Mucosa of stomach (tissue), 1 donor: ENCODE results near the gene NAMPT.
"Not testable (repeated sequence)": the region's sequence is repeated elsewhere in the genome, so short reads cannot be mapped to it uniquely, and the experiment has no call there.

Source experiments
- H3K27me3 ChIP-seq: one replicate; pipeline ENCODE4 v1.7.0; 2013; ENCODE audit warnings: mild to moderate bottlenecking, low read length; ENCODE audit not compliant: control insufficient read depth, insufficient read depth
- H3K36me3 ChIP-seq: one replicate; pipeline ENCODE4 v1.7.0; 2013; ENCODE audit warnings: low read length; ENCODE audit not compliant: control insufficient read depth, insufficient read depth
- H3K4me1 ChIP-seq: one replicate; pipeline ENCODE4 v1.7.0; 2013; ENCODE audit warnings: mild to moderate bottlenecking, low read length; ENCODE audit not compliant: control insufficient read depth, insufficient read depth
- H3K4me3 ChIP-seq: one replicate; pipeline ENCODE4 v1.7.0; 2013; ENCODE audit warnings: low read length
- H3K9ac ChIP-seq: one replicate; pipeline ENCODE4 v1.7.0; 2013; ENCODE audit warnings: mild to moderate bottlenecking, low read length, moderate library complexity
- H3K9me3 ChIP-seq: one replicate; pipeline ENCODE4 v1.7.0; 2013; ENCODE audit warnings: mild to moderate bottlenecking, low read length, moderate library complexity; ENCODE audit not compliant: control insufficient read depth
- donor health status: Pancreatic carcinoma.

NAMPT gene

GRCh38 chr7:106316947-106317346, 32.2 kb upstream of the NAMPT start:
- H3K4me3 ChIP-seq = no peak overlapping the region
- H3K9ac ChIP-seq = no peak overlapping the region
- H3K27me3 ChIP-seq = no peaks in the 10 kb centered on the region
- no peaks in the 10 kb centered on the region for H3K4me1 ChIP-seq
- no peaks in the 10 kb centered on the region for H3K36me3 ChIP-seq
- no peaks in the 10 kb centered on the region for H3K9me3 ChIP-seq

- Histone ChIP-seq H3K27me3 (no peaks in the 10 kb centered on the region), H3K4me1 (no peaks in the 10 kb centered on the region), H3K4me3 (no peak overlapping the region), H3K9me3 (no peaks in the 10 kb centered on the region), H3K9ac (no peak overlapping the region), H3K36me3 (no peaks in the 10 kb centered on the region)
Observed at GRCh38 chr7:106314875-106315274, 30.1 kb upstream of the NAMPT start.

GRCh38 chr7:106313966-106314365, 29.2 kb upstream of the NAMPT start:
- H3K4me1 ChIP-seq = no peaks in the 10 kb centered on the region
- H3K9ac ChIP-seq = no peak overlapping the region
- no peaks in the 10 kb centered on the region for H3K27me3 ChIP-seq
- H3K9me3 ChIP-seq = no peaks in the 10 kb centered on the region
- H3K4me3 ChIP-seq = no peak overlapping the region
- H3K36me3 ChIP-seq = no peaks in the 10 kb centered on the region

- Histone ChIP-seq H3K9ac (no peak overlapping the region), H3K36me3 (no peaks in the 10 kb centered on the region)
Observed at GRCh38 chr7:106313456-106313901, 28.7 kb upstream of the NAMPT start.

DNA sequence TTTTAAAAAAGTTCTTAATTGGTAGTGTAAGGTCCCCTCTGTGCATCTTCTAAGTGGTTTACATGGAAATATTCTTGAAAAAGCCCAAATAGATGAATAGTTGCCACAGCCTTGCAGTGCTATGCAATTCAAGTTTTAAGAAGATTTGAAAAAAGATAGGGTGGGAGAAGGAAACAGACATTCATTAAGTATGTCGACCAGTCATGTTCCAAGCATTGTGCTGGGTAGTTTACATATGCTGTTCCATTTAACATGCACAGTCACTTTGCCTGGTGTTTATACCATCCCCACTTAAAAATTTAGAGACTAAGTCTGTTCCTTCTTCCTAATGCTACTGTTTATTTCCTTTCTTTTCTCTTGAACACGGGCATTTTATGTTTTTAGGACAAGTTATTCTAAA, 28.1 kb upstream of the NAMPT start:
- Histone ChIP-seq H3K9me3 (no peaks in the 10 kb centered on the region), H3K36me3 (no peaks in the 10 kb centered on the region), H3K9ac (no peak overlapping the region), H3K4me3 (no peak overlapping the region), H3K27me3 (no peaks in the 10 kb centered on the region), H3K4me1 (no peaks in the 10 kb centered on the region)

More at GRCh38 chr7:106313456-106313901, 28.7 kb upstream of the NAMPT start:
- Histone ChIP-seq H3K4me3 (no peak overlapping the region), H3K9me3 (no peaks in the 10 kb centered on the region), H3K4me1 (no peaks in the 10 kb centered on the region), H3K27me3 (no peaks in the 10 kb centered on the region)

- Histone ChIP-seq H3K9me3 (no peaks in the 10 kb centered on the region), H3K4me3 (no peak overlapping the region), H3K27me3 (no peaks in the 10 kb centered on the region), H3K36me3 (no peaks in the 10 kb centered on the region), H3K4me1 (no peaks in the 10 kb centered on the region), H3K9ac (no peak overlapping the region)
Observed at GRCh38 chr7:106312099-106312871, 27.5 kb upstream of the NAMPT start.

GRCh38 chr7:106309362-106309761, 24.6 kb upstream of the NAMPT start:
- Histone ChIP-seq H3K4me1 (no peaks in the 10 kb centered on the region), H3K36me3 (no peaks in the 10 kb centered on the region), H3K9me3 (no peaks in the 10 kb centered on the region), H3K4me3 (no peak overlapping the region), H3K9ac (no peak overlapping the region), H3K27me3 (no peaks in the 10 kb centered on the region)

- Histone ChIP-seq H3K9ac (no peak overlapping the region), H3K36me3 (no peaks in the 10 kb centered on the region), H3K4me3 (no peak overlapping the region), H3K9me3 (no peaks in the 10 kb centered on the region), H3K27me3 (no peaks in the 10 kb centered on the region), H3K4me1 (no peaks in the 10 kb centered on the region)
Observed at GRCh38 chr7:106306256-106306655, 21.5 kb upstream of the NAMPT start.

DNA sequence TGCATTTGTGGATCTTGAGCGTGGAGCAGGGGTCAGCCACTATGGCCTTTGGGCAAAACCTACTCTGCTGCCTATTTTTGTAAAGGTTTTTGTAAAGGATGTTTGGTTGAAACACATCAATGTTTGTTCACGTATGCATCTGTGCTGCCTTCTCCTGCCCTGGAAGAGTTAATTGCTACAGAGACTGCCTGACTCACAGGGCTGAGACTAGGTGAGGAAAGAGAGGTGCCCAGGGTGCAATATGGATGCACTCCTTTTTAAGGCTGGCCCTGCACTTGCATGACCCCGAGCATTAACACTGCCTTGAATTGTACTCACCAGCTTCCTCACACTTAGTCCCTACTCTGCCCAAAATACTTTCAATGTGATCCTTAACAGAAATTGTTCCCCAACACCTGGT, 20.9 kb upstream of the NAMPT start:
- Histone ChIP-seq H3K4me3 (no peak overlapping the region), H3K27me3 (no peaks in the 10 kb centered on the region), H3K9ac (no peak overlapping the region), H3K9me3 (no peaks in the 10 kb centered on the region), H3K36me3 (no peaks in the 10 kb centered on the region), H3K4me1 (no peaks in the 10 kb centered on the region)

DNA sequence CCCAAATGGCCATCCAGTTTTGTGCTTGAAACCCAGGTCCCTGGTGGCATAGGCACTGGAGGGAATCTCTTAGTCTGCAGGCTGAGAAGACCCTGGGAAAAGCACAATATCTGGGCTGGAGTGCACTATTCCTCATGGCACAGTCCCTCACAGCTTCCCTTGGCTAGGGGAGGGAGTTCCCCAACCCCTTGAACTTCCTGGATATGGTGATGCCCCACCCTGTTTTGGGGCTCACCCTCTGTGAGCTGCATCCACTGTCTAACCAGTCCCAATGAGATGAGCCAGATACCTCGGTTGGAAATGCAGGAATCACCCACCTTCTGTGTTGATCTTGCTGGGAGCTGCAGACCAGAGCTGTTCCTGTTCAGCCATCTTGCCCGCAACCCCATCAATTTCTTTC, 19.8 kb upstream of the NAMPT start:
- H3K4me3 ChIP-seq = no peak overlapping the region
- H3K9ac ChIP-seq = no peak overlapping the region
- no peaks in the 10 kb centered on the region for H3K36me3 ChIP-seq
- H3K4me1 ChIP-seq = no peaks in the 10 kb centered on the region
- no peaks in the 10 kb centered on the region for H3K27me3 ChIP-seq
- no peaks in the 10 kb centered on the region for H3K9me3 ChIP-seq

DNA sequence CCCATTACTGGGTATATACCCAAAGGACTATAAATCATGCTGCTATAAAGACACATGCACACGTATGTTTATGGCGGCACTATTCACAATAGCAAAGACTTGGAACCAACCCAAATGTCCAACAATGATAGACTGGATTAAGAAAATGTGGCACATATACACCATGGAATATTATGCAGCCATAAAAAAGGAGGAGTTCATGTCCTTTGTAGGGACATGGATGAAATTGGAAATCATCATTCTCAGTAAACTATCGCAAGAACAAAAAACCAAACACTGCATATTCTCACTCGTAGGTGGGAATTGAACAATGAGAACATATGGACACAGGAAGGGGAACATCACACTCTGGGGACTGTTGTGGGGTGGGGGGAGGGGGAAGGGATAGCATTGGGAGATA, 13.8 kb upstream of the NAMPT start:
- H3K27me3 ChIP-seq, H3K9me3 ChIP-seq, H3K9ac ChIP-seq, H3K4me1 ChIP-seq, H3K4me3 ChIP-seq, H3K36me3 ChIP-seq: not testable (repeated sequence)

DNA sequence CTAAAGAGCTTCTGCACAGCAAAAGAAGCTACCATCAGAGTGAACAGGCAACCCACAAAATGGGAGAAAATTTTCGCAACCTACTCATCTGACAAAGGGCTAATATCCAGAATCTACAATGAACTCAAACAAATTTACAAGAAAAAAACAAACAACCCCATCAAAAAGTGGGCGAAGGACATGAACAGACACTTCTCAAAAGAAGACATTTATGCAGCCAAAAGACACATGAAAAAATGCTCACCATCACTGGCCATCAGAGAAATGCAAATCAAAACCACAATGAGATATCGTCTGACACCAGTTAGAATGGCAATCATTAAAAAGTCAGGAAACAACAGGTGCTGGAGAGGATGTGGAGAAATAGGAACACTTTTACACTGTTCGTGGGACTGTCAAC, 13.4 kb upstream of the NAMPT start:
- not testable (repeated sequence) for H3K4me3 ChIP-seq, H3K27me3 ChIP-seq, H3K4me1 ChIP-seq, H3K9me3 ChIP-seq, H3K36me3 ChIP-seq, H3K9ac ChIP-seq

GRCh38 chr7:106294334-106294733, 9.6 kb upstream of the NAMPT start:
- H3K27me3 ChIP-seq = no peaks in the 10 kb centered on the region
- H3K4me3 ChIP-seq = no peak overlapping the region
- H3K9ac ChIP-seq = no peak overlapping the region
- H3K4me1 ChIP-seq = peaks cover 19% of the 10 kb centered on the region
- H3K9me3 ChIP-seq = no peaks in the 10 kb centered on the region
- no peaks in the 10 kb centered on the region for H3K36me3 ChIP-seq
